C4-2B (cell line): Measurements from ENCODE around the gene VAV3.

Experiments
- ZFX ChIP-seq: fragments of 450-650 bp; IDR thresholded peaks from 2 replicates; pipeline ENCODE4 v1.6.1; 2017
- TF ChIP-seq, protein P1 (sequence below): fragments of 450-650 bp; conservative IDR thresholded peaks from 2 replicates; pipeline ENCODE4 v1.5.1; 2017; ENCODE audit warnings: mild to moderate bottlenecking

- TF ChIP-seq, protein P1, sequence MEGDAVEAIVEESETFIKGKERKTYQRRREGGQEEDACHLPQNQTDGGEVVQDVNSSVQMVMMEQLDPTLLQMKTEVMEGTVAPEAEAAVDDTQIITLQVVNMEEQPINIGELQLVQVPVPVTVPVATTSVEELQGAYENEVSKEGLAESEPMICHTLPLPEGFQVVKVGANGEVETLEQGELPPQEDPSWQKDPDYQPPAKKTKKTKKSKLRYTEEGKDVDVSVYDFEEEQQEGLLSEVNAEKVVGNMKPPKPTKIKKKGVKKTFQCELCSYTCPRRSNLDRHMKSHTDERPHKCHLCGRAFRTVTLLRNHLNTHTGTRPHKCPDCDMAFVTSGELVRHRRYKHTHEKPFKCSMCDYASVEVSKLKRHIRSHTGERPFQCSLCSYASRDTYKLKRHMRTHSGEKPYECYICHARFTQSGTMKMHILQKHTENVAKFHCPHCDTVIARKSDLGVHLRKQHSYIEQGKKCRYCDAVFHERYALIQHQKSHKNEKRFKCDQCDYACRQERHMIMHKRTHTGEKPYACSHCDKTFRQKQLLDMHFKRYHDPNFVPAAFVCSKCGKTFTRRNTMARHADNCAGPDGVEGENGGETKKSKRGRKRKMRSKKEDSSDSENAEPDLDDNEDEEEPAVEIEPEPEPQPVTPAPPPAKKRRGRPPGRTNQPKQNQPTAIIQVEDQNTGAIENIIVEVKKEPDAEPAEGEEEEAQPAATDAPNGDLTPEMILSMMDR: no peak
- TF ChIP-seq ZFX: no peak
These were observed 371.3 kb downstream of the VAV3 start for GRCh38 chr1:107593501-107594209.
